Gastroesophageal sphincter (tissue), 4 donors: ENCODE measurements around the gene BDNF. TPM values are rescaled to one million over a fixed set of nuclear protein-coding genes. Genes with fewer than 3 reads are reported as not detected.
A peak's percentile ranks its signal among the peaks of the same experiment; 100 is the strongest.
"Not testable (repeated sequence)": the region's sequence is repeated elsewhere in the genome, so short reads cannot be mapped to it uniquely, and the experiment has no call there.

ENCODE experiments used
- ATAC-seq: fragments of 150-250 bp; one replicate; pipeline ENCODE4 v1.9.1; 2016; ENCODE audit warnings: mild to moderate bottlenecking, moderate library complexity
- H3K27ac ChIP-seq, 4 donors: fragments of 200-600 bp; sonication (generic) in 3 of 4; 1 replicate in 3 of 4; 2 replicates in 1 of 4; pipeline ENCODE4 v1.5.1; 2016 to 2019
- H3K27me3 ChIP-seq: fragments of 200-600 bp; sonication (generic); one replicate; pipeline ENCODE4 v1.5.1; 2019
- H3K36me3 ChIP-seq, 2 donors: fragments of 200-600 bp; sonication (generic); one replicate each; pipeline ENCODE4 v1.5.1; 2019; ENCODE audit warnings: control low read depth in 1 of 2
- H3K4me1 ChIP-seq, 3 donors: fragments of 200-600 bp; sonication (generic); 1 replicate in 2 of 3; 2 replicates in 1 of 3; pipeline ENCODE4 v1.5.1; 2016 to 2019; ENCODE audit warnings: control low read depth in 2 of 3
- H3K4me3 ChIP-seq, 2 donors: fragments of 200-600 bp; sonication (generic); one replicate each; pipeline ENCODE4 v1.5.1; 2019; ENCODE audit warnings: mild to moderate bottlenecking in 1 of 2, moderate library complexity in 1 of 2
- H3K9me3 ChIP-seq, 3 donors: fragments of 200-600 bp; sonication (generic); one replicate each; pipeline ENCODE4 v1.5.1; 2017 to 2019; ENCODE audit warnings: control low read depth in 2 of 3
- EP300 ChIP-seq: sonication (generic); formaldehyde crosslinking; IDR thresholded peaks from one replicate; pipeline ENCODE4 v1.6.1; 2017; ENCODE audit warnings: antibody characterized with exemption, mild to moderate bottlenecking
- POLR2A ChIP-seq, 2 donors: fragments of 450-650 bp; IDR thresholded peaks; one replicate each; pipeline ENCODE4 v1.6.1; 2017; ENCODE audit warnings: antibody characterized with exemption in 2 of 2, mild to moderate bottlenecking in 2 of 2, moderate library complexity in 1 of 2
- POLR2AphosphoS5 ChIP-seq: sonication (generic); formaldehyde crosslinking; IDR thresholded peaks from one replicate; pipeline ENCODE4 v1.6.1; 2017; ENCODE audit warnings: antibody characterized with exemption
- WGBS, 2 donors: methylation state at CpG; one replicate each; pipeline ENCODE4 v1.1.5; 2018; ENCODE audit warnings: low coverage in 1 of 2; 5-methylcytosine and 5-hydroxymethylcytosine counted together
- total RNA-seq, 4 donors: library from RNA; depleted of rRNA; stranded (reverse); fragments of >200 nt; gene quantifications; one replicate each; pipeline ENCODE4 v1.1.0, GENCODE V29; 2016
- TF ChIP-seq, protein P1 (sequence below), 4 experiments: fragments of 200-600 bp in 2 of 4; fragments of 450-650 bp in 2 of 4; sonication (generic) in 1 of 4; IDR thresholded peaks; one replicate each; pipeline ENCODE4 v1.5.1; 2017 to 2019; ENCODE audit warnings: antibody characterized with exemption in 4 of 4, mild to moderate bottlenecking in 2 of 4, moderate library complexity in 2 of 4

Gene BDNF
- under 1 TPM in 3 of 4 donors, not detected in 1; 0.31 to 0.62 (median 0.37) TPM for total RNA-seq

- TF ChIP-seq POLR2A (IDR thresholded peaks at IDR 0.05), result no peak
- no peak for TF ChIP-seq EP300
- TF ChIP-seq POLR2AphosphoS5, result no peak
- TF ChIP-seq, protein P1, sequence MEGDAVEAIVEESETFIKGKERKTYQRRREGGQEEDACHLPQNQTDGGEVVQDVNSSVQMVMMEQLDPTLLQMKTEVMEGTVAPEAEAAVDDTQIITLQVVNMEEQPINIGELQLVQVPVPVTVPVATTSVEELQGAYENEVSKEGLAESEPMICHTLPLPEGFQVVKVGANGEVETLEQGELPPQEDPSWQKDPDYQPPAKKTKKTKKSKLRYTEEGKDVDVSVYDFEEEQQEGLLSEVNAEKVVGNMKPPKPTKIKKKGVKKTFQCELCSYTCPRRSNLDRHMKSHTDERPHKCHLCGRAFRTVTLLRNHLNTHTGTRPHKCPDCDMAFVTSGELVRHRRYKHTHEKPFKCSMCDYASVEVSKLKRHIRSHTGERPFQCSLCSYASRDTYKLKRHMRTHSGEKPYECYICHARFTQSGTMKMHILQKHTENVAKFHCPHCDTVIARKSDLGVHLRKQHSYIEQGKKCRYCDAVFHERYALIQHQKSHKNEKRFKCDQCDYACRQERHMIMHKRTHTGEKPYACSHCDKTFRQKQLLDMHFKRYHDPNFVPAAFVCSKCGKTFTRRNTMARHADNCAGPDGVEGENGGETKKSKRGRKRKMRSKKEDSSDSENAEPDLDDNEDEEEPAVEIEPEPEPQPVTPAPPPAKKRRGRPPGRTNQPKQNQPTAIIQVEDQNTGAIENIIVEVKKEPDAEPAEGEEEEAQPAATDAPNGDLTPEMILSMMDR (IDR thresholded peaks at IDR 0.05), result no peak
- no peaks in the 10 kb centered on the region for H3K36me3 ChIP-seq
- peaks cover 0 to 38% (median 16%) of the 10 kb centered on the region in 3 donors for H3K4me1 ChIP-seq
- H3K9me3 ChIP-seq, result no peaks in the 10 kb centered on the region
- peak; percentile 16 for ATAC-seq
- H3K4me3 ChIP-seq, result peak within 1 kb of the TSS; percentile 4 to 57
- no peak within 1 kb of the TSS for H3K27ac ChIP-seq
- peaks cover 75% of the 10 kb centered on the region for H3K27me3 ChIP-seq
- 0% methylated on average over 10 to 15 of the region's 92 CpGs for WGBS, 2 donors
Measured at GRCh38 chr11:27700351-27701301, at the start of gene BDNF. BDNF (minus strand) TSS chr11:27700455; CDS start chr11:27658564, 41,891 bp downstream.

- H3K36me3 ChIP-seq, result no peaks in the 10 kb centered on the region
- H3K9me3 ChIP-seq, result no peaks in the 10 kb centered on the region
- no peaks in the 10 kb centered on the region for H3K4me1 ChIP-seq
- no peaks in the 10 kb centered on the region for H3K27me3 ChIP-seq
- no peak for ATAC-seq
- no peak overlapping the region for H3K4me3 ChIP-seq
- TF ChIP-seq POLR2AphosphoS5 (no peak), EP300 (no peak), POLR2A (IDR thresholded peaks at IDR 0.05) (no peak)
- TF ChIP-seq, protein P1 (IDR thresholded peaks at IDR 0.05), result no peak
- no peak overlapping the region for H3K27ac ChIP-seq
- WGBS, 2 donors, result 35 to 41% methylated on average over 7 of the region's 7 CpGs
Measured at GRCh38 chr11:27740362-27741013, 40.2 kb upstream of the BDNF start.

DNA sequence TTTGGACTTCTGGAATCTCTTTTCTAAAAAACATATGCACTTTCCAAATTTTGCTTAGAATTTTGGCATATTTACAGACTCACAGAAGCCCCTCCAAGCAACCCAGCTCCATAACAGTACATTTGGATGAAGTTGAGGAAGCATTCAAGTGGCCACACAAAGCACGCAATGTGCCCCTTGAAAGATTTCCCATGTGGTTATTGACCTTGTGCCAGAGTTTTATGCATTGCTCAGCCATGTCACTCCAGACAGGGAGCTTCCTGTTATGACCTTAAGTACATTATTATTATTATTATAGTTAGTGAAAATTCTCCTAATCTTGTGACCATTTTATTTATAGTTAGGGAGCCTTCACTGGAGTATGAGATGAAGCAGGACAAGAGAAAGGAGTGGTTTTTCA, 35.0 kb upstream of the BDNF start:
- 50 to 71% methylated on average over 1 of the region's 1 CpG for WGBS, 2 donors
- Histone ChIP-seq H3K4me1 (no peaks in the 10 kb centered on the region), H3K27ac (no peak overlapping the region), H3K36me3 (no peaks in the 10 kb centered on the region), H3K9me3 (no peaks in the 10 kb centered on the region), H3K4me3 (no peak overlapping the region), H3K27me3 (no peaks in the 10 kb centered on the region)
- ATAC-seq, result no peak
- TF ChIP-seq EP300, result no peak
- TF ChIP-seq, protein P1 (IDR thresholded peaks at IDR 0.05), result no peak
- TF ChIP-seq POLR2AphosphoS5, result no peak
- no peak for TF ChIP-seq POLR2A (IDR thresholded peaks at IDR 0.05)

- 79 to 93% methylated on average over 7 of the region's 7 CpGs for WGBS, 2 donors
- not testable (repeated sequence) for H3K9me3 ChIP-seq, H3K4me3 ChIP-seq, H3K36me3 ChIP-seq, ATAC-seq, H3K4me1 ChIP-seq, H3K27ac ChIP-seq, H3K27me3 ChIP-seq
Measured at GRCh38 chr11:27731803-27732202, 31.5 kb upstream of the BDNF start.

DNA sequence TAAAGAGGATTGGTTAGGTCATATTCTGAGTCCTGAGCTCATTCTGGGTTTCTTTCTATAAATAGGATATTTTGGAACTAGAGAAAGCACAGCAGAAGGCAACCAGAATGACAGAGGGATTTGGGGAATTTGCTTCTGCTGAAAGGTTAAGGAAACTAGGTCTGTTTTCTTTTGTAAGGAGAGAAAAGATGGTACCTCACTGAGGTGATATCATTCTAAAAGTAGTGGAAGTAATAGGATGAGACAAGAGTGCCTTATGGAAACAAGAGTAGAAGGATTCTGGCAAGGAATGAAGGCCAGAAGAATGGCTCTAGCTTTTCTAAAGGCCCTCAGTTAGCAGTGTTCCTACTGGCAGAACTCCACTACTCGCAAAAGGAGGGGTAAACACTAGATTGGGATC, 26.7 kb upstream of the BDNF start:
- Histone ChIP-seq H3K4me1 (peaks cover 0 to 11% (median 9%) of the 10 kb centered on the region in 3 donors), H3K4me3 (no peak overlapping the region), H3K27ac (no peak overlapping the region), H3K36me3 (no peaks in the 10 kb centered on the region), H3K9me3 (no peaks in the 10 kb centered on the region), H3K27me3 (peaks cover 39% of the 10 kb centered on the region)
- no peak for TF ChIP-seq EP300
- TF ChIP-seq, protein P1 (IDR thresholded peaks at IDR 0.05), result no peak
- no peak for ATAC-seq
- WGBS, 2 donors, result 29 to 53% methylated on average over 1 of the region's 1 CpG
